ENCODE measurements around the gene POLR3F. TPM values are rescaled to one million over a fixed set of nuclear protein-coding genes. Genes with fewer than 3 reads are reported as not detected.

The POLR3F gene
- total and polyA plus RNA-seq, 2 donors (not counting 1 experiment from before 2014, with no cell fraction given): 2.9 to 13.1 TPM

Small RNA genes lying within 50 kb of the gene (small RNA-seq; reads per million reads assigned to genes)
- gene MIR3192 (ENCODE audit: insufficient read length, low read depth, low replicate concordance): not detected
- gene RNA5SP476 (ENCODE audit: insufficient read length, low read depth, low replicate concordance): not detected

Other genes with a start within 250 kb of the POLR3F start
- 13.6 and 14.9 TPM in 2 replicates for gene ZNF133, start 178.9 kb upstream of the POLR3F start, total RNA-seq
- 13.7 and 14.2 TPM in 2 replicates for gene ZNF133, start 178.9 kb upstream of the POLR3F start, polyA plus RNA-seq
- gene DZANK1, start 360 bp upstream of the POLR3F start, total RNA-seq: 5.6 TPM in 2 replicates
- gene DZANK1, start 360 bp upstream of the POLR3F start, polyA plus RNA-seq: 2.8 and 4.2 TPM in 2 replicates
- 9.3 and 10.2 TPM in 2 replicates for gene RBBP9, start 29.8 kb downstream of the POLR3F start, total RNA-seq
- 3.1 and 3.7 TPM in 2 replicates for gene RBBP9, start 29.8 kb downstream of the POLR3F start, polyA plus RNA-seq
- gene SEC23B, start 40.5 kb downstream of the POLR3F start, total RNA-seq: 39.4 and 48.1 TPM in 2 replicates
- 16.4 and 19.5 TPM in 2 replicates for gene SEC23B, start 40.5 kb downstream of the POLR3F start, polyA plus RNA-seq
- gene SMIM26, start 100.0 kb downstream of the POLR3F start, total RNA-seq: 47.4 and 47.7 TPM in 2 replicates
- 100 and 143 TPM in 2 replicates for gene SMIM26, start 100.0 kb downstream of the POLR3F start, polyA plus RNA-seq
- gene DTD1, start 120.7 kb downstream of the POLR3F start, total RNA-seq: 18.7 and 18.9 TPM in 2 replicates
- gene DTD1, start 120.7 kb downstream of the POLR3F start, polyA plus RNA-seq: 20.4 and 25.8 TPM in 2 replicates

Data from B cell (primary cell).